ENCODE measurements around the gene MACROD2.

MACROD2 gene

DNA sequence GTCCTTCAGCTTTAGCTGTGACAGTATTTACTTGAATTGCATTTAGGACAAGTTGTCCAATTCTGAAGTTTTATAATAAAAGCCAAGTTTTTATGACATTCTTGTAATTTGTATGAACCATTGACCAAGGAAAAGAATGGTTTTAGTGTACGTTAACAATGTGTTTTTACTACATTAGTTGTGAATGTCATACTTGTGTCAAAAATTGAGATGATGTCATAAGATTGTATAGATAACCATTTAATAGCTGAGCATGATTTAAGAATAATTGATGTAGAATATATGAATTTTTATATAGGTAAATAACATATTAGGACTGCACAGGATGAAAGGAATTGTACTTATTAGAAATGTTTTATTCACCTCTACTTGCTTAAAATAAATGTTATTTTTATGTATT is 102.9 kb downstream of the MACROD2 start:
- Histone ChIP-seq H3K4me3 (ENCODE audit: insufficient read depth, low read length, poor library complexity, severe bottlenecking) (no peak overlapping the region), H3K36me3 (ENCODE audit: low read length) (no peaks in the 10 kb centered on the region), H3K9ac (ENCODE audit: low read length) (no peak overlapping the region), H3F3A (ENCODE audit: insufficient read depth) (no peaks in the 10 kb centered on the region), H3K79me2 (ENCODE audit: insufficient read depth, low read length) (no peaks in the 10 kb centered on the region), H4K20me1 (ENCODE audit: low read depth, low read length) (no peaks in the 10 kb centered on the region), H3K27me3 (ENCODE audit: low read length) (no peaks in the 10 kb centered on the region), H3K4me2 (ENCODE audit: low read depth, low read length, poor library complexity, severe bottlenecking) (no peak overlapping the region), H3K9me2 (replicated peaks; ENCODE audit: insufficient read depth, low read length) (no peaks in the 10 kb centered on the region), H2AFZ (ENCODE audit: low read depth, low read length, severe bottlenecking) (no peak overlapping the region), H3K9me3 (ENCODE audit: insufficient read depth, low read length) (no peaks in the 10 kb centered on the region), H3K27ac (ENCODE audit: low read depth, low read length) (no peak overlapping the region)
- TF ChIP-seq, protein P1, sequence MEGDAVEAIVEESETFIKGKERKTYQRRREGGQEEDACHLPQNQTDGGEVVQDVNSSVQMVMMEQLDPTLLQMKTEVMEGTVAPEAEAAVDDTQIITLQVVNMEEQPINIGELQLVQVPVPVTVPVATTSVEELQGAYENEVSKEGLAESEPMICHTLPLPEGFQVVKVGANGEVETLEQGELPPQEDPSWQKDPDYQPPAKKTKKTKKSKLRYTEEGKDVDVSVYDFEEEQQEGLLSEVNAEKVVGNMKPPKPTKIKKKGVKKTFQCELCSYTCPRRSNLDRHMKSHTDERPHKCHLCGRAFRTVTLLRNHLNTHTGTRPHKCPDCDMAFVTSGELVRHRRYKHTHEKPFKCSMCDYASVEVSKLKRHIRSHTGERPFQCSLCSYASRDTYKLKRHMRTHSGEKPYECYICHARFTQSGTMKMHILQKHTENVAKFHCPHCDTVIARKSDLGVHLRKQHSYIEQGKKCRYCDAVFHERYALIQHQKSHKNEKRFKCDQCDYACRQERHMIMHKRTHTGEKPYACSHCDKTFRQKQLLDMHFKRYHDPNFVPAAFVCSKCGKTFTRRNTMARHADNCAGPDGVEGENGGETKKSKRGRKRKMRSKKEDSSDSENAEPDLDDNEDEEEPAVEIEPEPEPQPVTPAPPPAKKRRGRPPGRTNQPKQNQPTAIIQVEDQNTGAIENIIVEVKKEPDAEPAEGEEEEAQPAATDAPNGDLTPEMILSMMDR (IDR thresholded peaks at IDR 0.05; ENCODE audit: insufficient read depth, low read length, poor library complexity, severe bottlenecking), result no peak
- no peak for TF ChIP-seq EZH2phosphoT487 (conservative IDR thresholded peaks at IDR 0.05; ENCODE audit: low read length)

DNA sequence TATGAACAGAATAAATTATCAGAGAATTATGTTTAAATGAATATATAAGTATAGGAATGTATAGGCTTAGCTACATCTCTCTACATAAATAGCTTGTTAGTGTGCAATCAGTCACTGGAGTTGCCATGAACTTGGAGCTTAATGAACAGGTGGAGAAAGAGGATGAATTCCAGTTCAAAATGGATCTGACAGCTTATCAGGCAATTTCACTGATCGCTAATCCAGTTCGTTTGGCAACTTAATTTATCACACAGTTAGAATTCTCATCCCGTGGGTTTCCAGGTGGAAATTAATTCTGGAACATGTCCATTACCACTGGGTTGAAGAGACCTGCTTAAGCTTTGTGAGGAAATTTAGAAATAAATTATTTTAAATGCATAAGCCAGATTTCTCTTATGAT is 118.1 kb downstream of the MACROD2 start:
- Histone ChIP-seq H3K79me2 (ENCODE audit: insufficient read depth, low read length) (no peaks in the 10 kb centered on the region), H3K36me3 (ENCODE audit: low read length) (no peaks in the 10 kb centered on the region), H3K27ac (ENCODE audit: low read depth, low read length) (no peak overlapping the region), H3K4me2 (ENCODE audit: low read depth, low read length, poor library complexity, severe bottlenecking) (no peak overlapping the region), H3K27me3 (ENCODE audit: low read length) (no peaks in the 10 kb centered on the region), H3K9me2 (replicated peaks; ENCODE audit: insufficient read depth, low read length) (no peaks in the 10 kb centered on the region; the same call in 1 of the 2 replicates), H3K9ac (ENCODE audit: low read length) (no peak overlapping the region), H3K9me3 (ENCODE audit: insufficient read depth, low read length) (no peaks in the 10 kb centered on the region), H4K20me1 (ENCODE audit: low read depth, low read length) (no peaks in the 10 kb centered on the region), H3F3A (ENCODE audit: insufficient read depth) (no peaks in the 10 kb centered on the region), H3K4me3 (ENCODE audit: insufficient read depth, low read length, poor library complexity, severe bottlenecking) (no peak overlapping the region), H2AFZ (ENCODE audit: low read depth, low read length, severe bottlenecking) (no peak overlapping the region)
- TF ChIP-seq, protein P1 (IDR thresholded peaks at IDR 0.05; ENCODE audit: insufficient read depth, low read length, poor library complexity, severe bottlenecking), result no peak
- TF ChIP-seq EZH2phosphoT487 (conservative IDR thresholded peaks at IDR 0.05; ENCODE audit: low read length), result no peak

DNA sequence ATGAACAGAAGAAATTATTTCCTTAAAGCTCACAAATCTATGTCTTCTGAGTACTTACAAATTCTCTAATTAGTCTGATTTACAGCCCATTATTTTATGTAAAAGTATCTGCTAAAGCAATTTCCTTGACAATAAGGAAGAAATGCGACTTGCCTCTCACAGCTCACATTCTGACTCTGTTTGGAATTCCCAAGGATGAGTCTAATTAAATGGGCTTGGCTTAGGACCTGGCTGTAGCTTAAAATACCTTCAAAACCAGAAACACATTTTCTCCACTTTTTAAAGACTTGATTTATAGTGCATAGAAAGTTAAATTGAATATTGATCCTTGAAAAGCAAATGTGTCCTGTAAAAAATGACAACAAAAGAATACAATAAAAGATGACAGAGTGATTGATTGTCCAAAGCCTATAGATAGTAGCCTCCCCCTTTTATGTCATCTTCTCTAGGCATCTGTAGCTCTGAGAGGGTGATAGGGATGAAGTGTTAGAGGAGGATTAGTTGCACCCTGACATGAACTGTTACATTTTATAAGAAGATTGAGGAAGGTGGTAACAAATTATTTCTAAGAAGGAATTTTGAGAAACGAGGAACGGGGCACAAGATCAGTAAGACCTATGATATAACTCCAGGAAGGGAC is 118.9 kb downstream of the MACROD2 start:
- no peaks in the 10 kb centered on the region for H3K27me3 ChIP-seq (ENCODE audit: low read length)
- H3F3A ChIP-seq (ENCODE audit: insufficient read depth), result no peaks in the 10 kb centered on the region
- H4K20me1 ChIP-seq (ENCODE audit: low read depth, low read length), result no peaks in the 10 kb centered on the region
- no peak overlapping the region for H3K4me3 ChIP-seq (ENCODE audit: insufficient read depth, low read length, poor library complexity, severe bottlenecking)
- TF ChIP-seq, protein P1 (IDR thresholded peaks at IDR 0.05; ENCODE audit: insufficient read depth, low read length, poor library complexity, severe bottlenecking), result no peak
- TF ChIP-seq EZH2phosphoT487 (conservative IDR thresholded peaks at IDR 0.05; ENCODE audit: low read length), result no peak
- no peaks in the 10 kb centered on the region for H3K36me3 ChIP-seq (ENCODE audit: low read length)
- no peaks in the 10 kb centered on the region; the same call in 1 of the 2 replicates for H3K9me2 ChIP-seq (replicated peaks; ENCODE audit: insufficient read depth, low read length)
- H3K4me2 ChIP-seq (ENCODE audit: low read depth, low read length, poor library complexity, severe bottlenecking), result no peak overlapping the region
- no peaks in the 10 kb centered on the region for H3K79me2 ChIP-seq (ENCODE audit: insufficient read depth, low read length)
- no peak overlapping the region for H2AFZ ChIP-seq (ENCODE audit: low read depth, low read length, severe bottlenecking)
- no peaks in the 10 kb centered on the region for H3K9me3 ChIP-seq (ENCODE audit: insufficient read depth, low read length)
- H3K27ac ChIP-seq (ENCODE audit: low read depth, low read length), result no peak overlapping the region
- H3K9ac ChIP-seq (ENCODE audit: low read length), result no peak overlapping the region
